ENCODE results near the gene WHRN.

The WHRN gene

GRCh38 chr9:114367772-114368569, 137.3 kb downstream of the WHRN start:
- no peak overlapping the region for H3K4me3 ChIP-seq (ENCODE audit: low read depth, low read length)
- no peak for TF ChIP-seq CTCF (conservative IDR thresholded peaks at IDR 0.05; ENCODE audit: low read depth, low read length)
- no peak for DNase-seq (ENCODE audit: low read depth)

- H3K4me3 ChIP-seq (ENCODE audit: low read depth, low read length) = no peak overlapping the region
- no peak for DNase-seq (ENCODE audit: low read depth)
- no peak for TF ChIP-seq CTCF (conservative IDR thresholded peaks at IDR 0.05; ENCODE audit: low read depth, low read length)
Measured at GRCh38 chr9:114367366-114367765, 137.9 kb downstream of the WHRN start.

- no peak for TF ChIP-seq CTCF (conservative IDR thresholded peaks at IDR 0.05; ENCODE audit: low read depth, low read length)
- peak; percentile 94 for DNase-seq (ENCODE audit: low read depth)
- no peak overlapping the region for H3K4me3 ChIP-seq (ENCODE audit: low read depth, low read length)
Measured at GRCh38 chr9:114366334-114367128, 138.7 kb downstream of the WHRN start.

GRCh38 chr9:114365194-114365593, 140.1 kb downstream of the WHRN start:
- TF ChIP-seq CTCF (conservative IDR thresholded peaks at IDR 0.05; ENCODE audit: low read depth, low read length) = no peak
- H3K4me3 ChIP-seq (ENCODE audit: low read depth, low read length) = no peak overlapping the region
- DNase-seq (ENCODE audit: low read depth) = no peak

- TF ChIP-seq CTCF (conservative IDR thresholded peaks at IDR 0.05; ENCODE audit: low read depth, low read length) = no peak
- no peak overlapping the region for H3K4me3 ChIP-seq (ENCODE audit: low read depth, low read length)
- peak; percentile 90 for DNase-seq (ENCODE audit: low read depth)
Measured at GRCh38 chr9:114364134-114365041, 140.9 kb downstream of the WHRN start.

GRCh38 chr9:114363424-114363823, 141.8 kb downstream of the WHRN start:
- H3K4me3 ChIP-seq (ENCODE audit: low read depth, low read length) = no peak overlapping the region
- no peak for TF ChIP-seq CTCF (conservative IDR thresholded peaks at IDR 0.05; ENCODE audit: low read depth, low read length)
- DNase-seq (ENCODE audit: low read depth) = no peak

Measured in choroid plexus epithelial cell (primary cell).